ENCODE data around the gene S100PBP. TPM values are rescaled to one million over a fixed set of nuclear protein-coding genes. Genes with fewer than 3 reads are reported as not detected.

The S100PBP gene
- total and polyA plus RNA-seq, 2 of the 13 experiments (the other 11 are each of a cell fraction or from before 2014, with no cell fraction given) = 20.4 to 26.1 TPM

DNA sequence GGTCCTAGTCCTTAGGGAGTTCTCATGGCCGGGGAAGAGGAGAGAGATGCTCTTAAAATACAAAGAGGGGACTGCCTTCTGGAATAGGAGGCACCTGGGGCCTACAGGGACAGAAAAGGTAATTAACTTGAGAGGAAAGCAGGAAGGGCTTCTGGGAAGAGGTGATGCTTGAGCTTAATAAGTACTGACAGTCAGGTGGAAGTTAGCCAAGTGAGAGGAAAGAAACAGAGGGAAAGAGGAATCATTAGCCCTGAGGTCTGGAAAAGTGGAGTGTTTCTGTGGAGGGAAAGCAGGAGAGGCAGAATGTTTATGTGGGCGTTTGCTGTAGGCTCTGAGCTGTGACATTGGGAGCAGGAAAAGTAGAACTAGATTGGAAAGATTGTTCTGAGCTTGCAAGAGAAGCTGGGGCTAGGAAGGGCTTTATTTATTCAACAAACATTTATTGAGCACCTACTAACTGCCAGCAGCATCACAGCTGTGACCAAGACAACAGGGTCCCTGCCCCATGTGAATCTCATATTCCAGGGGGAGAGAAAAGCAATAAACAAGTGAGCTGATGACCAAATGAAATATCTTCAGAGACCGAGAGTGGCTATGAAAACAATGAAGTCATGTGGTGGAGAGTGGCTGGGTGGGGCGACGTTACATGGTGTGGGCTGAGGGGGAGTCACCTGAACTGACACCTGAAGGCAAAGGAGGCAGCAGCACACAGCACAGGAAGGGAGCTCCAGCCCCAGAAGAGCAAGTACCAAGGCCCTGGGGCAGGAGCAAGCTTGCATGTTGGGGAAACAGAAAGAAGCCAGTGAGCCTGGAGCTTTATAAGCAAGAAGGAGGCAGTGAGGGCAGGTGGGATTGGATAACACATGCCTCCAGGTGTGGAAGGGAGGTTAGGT lies 57.7 kb downstream of the S100PBP start (continued):
- TF ChIP-seq, protein P1, sequence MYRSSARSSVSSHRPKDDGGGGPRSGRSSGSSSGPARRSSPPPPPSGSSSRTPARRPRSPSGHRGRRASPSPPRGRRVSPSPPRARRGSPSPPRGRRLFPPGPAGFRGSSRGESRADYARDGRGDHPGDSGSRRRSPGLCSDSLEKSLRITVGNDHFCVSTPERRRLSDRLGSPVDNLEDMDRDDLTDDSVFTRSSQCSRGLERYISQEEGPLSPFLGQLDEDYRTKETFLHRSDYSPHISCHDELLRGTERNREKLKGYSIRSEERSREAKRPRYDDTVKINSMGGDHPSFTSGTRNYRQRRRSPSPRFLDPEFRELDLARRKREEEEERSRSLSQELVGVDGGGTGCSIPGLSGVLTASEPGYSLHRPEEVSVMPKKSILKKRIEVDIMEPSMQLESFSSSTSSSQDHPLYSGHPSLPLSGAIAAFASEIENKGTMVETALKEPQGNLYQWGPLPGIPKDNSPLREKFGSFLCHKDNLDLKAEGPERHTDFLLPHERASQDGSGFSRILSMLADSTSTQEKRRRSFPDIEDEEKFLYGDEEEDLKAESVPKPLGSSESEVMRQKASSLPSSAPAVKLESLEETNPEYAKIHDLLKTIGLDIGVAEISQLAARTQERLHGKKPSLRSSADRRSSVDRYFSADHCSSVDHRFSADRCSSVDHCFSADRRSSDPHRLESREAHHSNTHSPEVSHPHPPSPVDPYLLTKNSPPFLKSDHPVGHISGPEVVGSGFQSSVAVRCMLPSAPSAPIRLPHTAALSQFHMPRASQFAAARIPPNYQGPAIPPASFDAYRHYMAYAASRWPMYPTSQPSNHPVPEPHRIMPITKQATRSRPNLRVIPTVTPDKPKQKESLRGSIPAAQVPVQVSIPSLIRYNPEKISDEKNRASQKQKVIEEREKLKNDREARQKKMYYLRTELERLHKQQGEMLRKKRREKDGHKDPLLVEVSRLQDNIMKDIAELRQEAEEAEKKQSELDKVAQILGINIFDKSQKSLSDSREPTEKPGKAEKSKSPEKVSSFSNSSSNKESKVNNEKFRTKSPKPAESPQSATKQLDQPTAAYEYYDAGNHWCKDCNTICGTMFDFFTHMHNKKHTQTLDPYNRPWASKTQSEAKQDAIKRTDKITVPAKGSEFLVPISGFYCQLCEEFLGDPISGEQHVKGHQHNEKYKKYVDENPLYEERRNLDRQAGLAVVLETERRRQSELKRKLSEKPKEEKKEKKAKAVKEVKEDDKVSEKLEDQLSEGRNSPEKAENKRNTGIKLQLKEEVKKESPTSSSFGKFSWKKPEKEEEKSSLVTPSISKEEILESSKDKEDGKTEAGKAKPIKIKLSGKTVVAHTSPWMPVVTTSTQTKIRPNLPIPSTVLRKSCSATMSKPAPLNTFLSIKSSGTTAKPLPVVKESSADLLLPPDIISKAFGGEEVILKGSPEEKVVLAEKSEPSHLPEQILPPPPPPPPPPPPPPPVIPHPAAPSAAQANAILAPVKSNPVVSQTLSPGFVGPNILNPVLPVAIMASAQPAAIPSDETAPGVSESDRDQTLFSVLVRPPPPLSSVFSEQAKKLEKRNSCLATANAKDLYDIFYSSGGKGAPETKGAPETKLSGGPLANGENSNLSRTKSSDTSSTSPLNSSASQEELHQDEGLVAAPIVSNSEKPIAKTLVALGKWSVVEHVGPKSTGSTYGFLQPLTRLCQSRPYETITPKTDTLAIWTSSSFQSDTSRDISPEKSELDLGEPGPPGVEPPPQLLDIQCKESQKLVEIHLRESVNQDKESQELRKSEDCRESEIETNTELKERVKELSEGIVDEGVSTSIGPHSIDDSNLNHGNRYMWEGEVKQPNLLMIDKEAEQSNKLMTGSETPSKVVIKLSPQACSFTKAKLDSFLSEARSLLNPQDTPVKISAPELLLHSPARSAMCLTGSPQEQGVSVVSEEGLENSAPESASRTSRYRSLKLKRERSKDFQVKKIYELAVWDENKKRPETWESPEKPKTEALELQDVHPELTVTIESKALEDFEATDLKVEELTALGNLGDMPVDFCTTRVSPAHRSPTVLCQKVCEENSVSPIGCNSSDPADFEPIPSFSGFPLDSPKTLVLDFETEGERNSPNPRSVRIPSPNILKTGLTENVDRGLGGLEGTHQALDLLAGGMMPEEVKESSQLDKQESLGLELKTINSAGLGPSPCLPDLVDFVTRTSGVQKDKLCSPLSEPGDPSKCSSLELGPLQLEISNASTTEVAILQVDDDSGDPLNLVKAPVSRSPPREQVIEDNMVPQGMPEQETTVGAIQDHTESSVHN (CRISPR knock-in tag; IDR thresholded peaks at IDR 0.05) = no peak
